NCI-H187 (cell line): Measurements from ENCODE around the gene EWSR1.

Experiments used
- DNase-seq, 2 experiments: peaks; one replicate each; lab custom pipeline; 2025; lab: John Stamatoyannopoulos, UW

EWSR1 gene

GRCh38 chr22:29269230-29269604 is 1.1 kb downstream of the EWSR1 start:
- DNase-seq, result no peak

GRCh38 chr22:29269731-29270474 is 1.8 kb downstream of the EWSR1 start:
- DNase-seq, result no peak

GRCh38 chr22:29270475-29271271 is 2.6 kb downstream of the EWSR1 start:
- no peak for DNase-seq

GRCh38 chr22:29272624-29273023 is 4.6 kb downstream of the EWSR1 start:
- no peak for DNase-seq

GRCh38 chr22:29275167-29275566 is 7.1 kb downstream of the EWSR1 start:
- no peak for DNase-seq

- no peak for DNase-seq
Measured at GRCh38 chr22:29275819-29276565, 7.9 kb downstream of the EWSR1 start.

- no peak for DNase-seq
Measured at GRCh38 chr22:29277927-29278326, 9.9 kb downstream of the EWSR1 start.

- no peak for DNase-seq
Measured at GRCh38 chr22:29284196-29284595, 16.1 kb downstream of the EWSR1 start.

- no peak for DNase-seq
Measured at GRCh38 chr22:29288837-29289236, 20.8 kb downstream of the EWSR1 start.

- no peak for DNase-seq
Measured at GRCh38 chr22:29290061-29290460, 22.0 kb downstream of the EWSR1 start.

GRCh38 chr22:29291215-29291614 is 23.1 kb downstream of the EWSR1 start:
- DNase-seq, result no peak

GRCh38 chr22:29292379-29292778 is 24.3 kb downstream of the EWSR1 start:
- no peak for DNase-seq

- no peak for DNase-seq
Measured at GRCh38 chr22:29298641-29299040, 30.6 kb downstream of the EWSR1 start.

- no peak for DNase-seq
Measured at GRCh38 chr22:29299136-29299900, 31.2 kb downstream of the EWSR1 start.

GRCh38 chr22:29300467-29300806 is 32.4 kb downstream of the EWSR1 start:
- DNase-seq, result no peak

GRCh38 chr22:29300807-29301601 is 32.9 kb downstream of the EWSR1 start:
- DNase-seq, result no peak

- DNase-seq, result no peak
Measured at GRCh38 chr22:29301716-29302401, 33.8 kb downstream of the EWSR1 start.

- DNase-seq, result no peak
Measured at GRCh38 chr22:29302402-29302680, 34.3 kb downstream of the EWSR1 start.

GRCh38 chr22:29302681-29303465 is 34.8 kb downstream of the EWSR1 start:
- no peak for DNase-seq

GRCh38 chr22:29305836-29306174 is 37.7 kb downstream of the EWSR1 start:
- no peak for DNase-seq
